Measurements from ENCODE around the gene RPL38.

RPL38 gene

DNA sequence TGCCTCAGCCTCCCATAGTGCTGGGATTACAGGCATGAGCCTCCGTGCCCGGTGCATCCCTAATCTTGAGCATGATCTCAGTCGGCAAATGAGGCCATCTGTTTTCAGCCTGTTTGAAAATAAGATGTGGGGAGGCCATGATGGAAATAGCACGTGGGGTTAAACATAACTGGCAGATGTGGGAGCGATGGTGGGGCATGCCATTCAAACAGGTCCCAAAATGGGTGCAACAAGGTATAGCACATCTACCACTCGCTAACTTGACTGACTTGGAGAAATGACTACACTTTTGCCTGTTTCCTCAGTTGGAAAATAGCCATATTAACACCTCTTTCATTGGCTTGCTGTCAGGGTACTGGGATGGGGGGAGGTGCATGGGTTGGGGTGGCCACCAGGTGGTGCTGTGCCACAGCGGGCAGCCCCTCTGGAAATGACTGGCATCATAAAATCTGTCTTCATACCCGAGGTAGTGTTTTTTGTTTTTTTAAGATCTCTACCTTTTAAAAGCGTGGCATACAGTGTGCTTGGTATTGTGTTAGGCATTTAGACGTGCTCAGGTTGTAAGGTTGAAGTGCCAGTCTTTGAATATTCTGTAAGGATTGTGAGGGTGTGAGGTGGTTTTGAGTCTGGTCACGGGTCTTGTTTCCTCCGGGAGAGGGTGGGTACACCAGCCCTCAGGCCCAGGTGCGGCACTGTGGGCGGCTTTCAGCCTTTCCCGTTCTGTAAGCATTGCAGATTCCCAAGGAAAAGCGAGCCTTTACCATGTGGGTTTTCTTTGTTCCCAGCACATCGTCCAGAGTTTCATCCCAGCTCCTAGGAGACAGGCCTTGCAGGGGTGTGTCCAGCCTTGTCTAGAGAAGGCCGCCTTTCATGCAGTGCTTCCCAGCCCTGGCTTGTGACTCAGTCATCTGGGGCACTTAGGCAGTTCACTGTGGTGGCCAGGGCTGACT lies 7.0 kb downstream of the RPL38 start (continued):
- TF ChIP-seq, protein P1, sequence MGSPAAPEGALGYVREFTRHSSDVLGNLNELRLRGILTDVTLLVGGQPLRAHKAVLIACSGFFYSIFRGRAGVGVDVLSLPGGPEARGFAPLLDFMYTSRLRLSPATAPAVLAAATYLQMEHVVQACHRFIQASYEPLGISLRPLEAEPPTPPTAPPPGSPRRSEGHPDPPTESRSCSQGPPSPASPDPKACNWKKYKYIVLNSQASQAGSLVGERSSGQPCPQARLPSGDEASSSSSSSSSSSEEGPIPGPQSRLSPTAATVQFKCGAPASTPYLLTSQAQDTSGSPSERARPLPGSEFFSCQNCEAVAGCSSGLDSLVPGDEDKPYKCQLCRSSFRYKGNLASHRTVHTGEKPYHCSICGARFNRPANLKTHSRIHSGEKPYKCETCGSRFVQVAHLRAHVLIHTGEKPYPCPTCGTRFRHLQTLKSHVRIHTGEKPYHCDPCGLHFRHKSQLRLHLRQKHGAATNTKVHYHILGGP (tag by site-specific recombination; IDR thresholded peaks at IDR 0.05), result no peak
- 0 out of 2 replicates have a peak, but pooled peaks have one; percentile 14 for TF ChIP-seq KLF10 (tag by site-specific recombination; IDR thresholded peaks at IDR 0.05)
- TF ChIP-seq ZEB2 (tag by site-specific recombination; IDR thresholded peaks at IDR 0.05), result peak; percentile 62
- TF ChIP-seq, protein P2, sequence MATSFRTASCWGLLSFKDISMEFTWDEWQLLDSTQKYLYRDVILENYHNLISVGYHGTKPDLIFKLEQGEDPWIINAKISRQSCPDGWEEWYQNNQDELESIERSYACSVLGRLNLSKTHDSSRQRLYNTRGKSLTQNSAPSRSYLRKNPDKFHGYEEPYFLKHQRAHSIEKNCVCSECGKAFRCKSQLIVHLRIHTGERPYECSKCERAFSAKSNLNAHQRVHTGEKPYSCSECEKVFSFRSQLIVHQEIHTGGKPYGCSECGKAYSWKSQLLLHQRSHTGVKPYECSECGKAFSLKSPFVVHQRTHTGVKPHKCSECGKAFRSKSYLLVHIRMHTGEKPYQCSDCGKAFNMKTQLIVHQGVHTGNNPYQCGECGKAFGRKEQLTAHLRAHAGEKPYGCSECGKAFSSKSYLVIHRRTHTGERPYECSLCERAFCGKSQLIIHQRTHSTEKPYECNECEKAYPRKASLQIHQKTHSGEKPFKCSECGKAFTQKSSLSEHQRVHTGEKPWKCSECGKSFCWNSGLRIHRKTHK (tag by site-specific recombination; IDR thresholded peaks at IDR 0.05), result no peak
- TF ChIP-seq, protein P3, sequence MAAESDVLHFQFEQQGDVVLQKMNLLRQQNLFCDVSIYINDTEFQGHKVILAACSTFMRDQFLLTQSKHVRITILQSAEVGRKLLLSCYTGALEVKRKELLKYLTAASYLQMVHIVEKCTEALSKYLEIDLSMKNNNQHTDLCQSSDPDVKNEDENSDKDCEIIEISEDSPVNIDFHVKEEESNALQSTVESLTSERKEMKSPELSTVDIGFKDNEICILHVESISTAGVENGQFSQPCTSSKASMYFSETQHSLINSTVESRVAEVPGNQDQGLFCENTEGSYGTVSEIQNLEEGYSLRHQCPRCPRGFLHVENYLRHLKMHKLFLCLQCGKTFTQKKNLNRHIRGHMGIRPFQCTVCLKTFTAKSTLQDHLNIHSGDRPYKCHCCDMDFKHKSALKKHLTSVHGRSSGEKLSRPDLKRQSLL (tag by site-specific recombination; IDR thresholded peaks at IDR 0.05), result no peak
- TF ChIP-seq GLI2 (tag by site-specific recombination; IDR thresholded peaks at IDR 0.05; ENCODE audit: borderline replicate concordance, low read depth), result no peak
- TF ChIP-seq, protein P4, sequence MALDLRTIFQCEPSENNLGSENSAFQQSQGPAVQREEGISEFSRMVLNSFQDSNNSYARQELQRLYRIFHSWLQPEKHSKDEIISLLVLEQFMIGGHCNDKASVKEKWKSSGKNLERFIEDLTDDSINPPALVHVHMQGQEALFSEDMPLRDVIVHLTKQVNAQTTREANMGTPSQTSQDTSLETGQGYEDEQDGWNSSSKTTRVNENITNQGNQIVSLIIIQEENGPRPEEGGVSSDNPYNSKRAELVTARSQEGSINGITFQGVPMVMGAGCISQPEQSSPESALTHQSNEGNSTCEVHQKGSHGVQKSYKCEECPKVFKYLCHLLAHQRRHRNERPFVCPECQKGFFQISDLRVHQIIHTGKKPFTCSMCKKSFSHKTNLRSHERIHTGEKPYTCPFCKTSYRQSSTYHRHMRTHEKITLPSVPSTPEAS (tag by site-specific recombination; IDR thresholded peaks at IDR 0.05), result no peak
- TF ChIP-seq HOXD13 (CRISPR knock-in tag; IDR thresholded peaks at IDR 0.05; ENCODE audit: borderline replicate concordance), result no peak
- no peak for TF ChIP-seq ZNF132 (tag by site-specific recombination; IDR thresholded peaks at IDR 0.05; ENCODE audit: borderline replicate concordance)
- no peak for TF ChIP-seq ZSCAN18 (tag by site-specific recombination; IDR thresholded peaks at IDR 0.05)
- TF ChIP-seq KLF17 (tag by site-specific recombination; IDR thresholded peaks at IDR 0.05), result peak; percentile 43; the same call in 1 of the 2 replicates
- no peak for TF ChIP-seq ZNF626 (tag by site-specific recombination; IDR thresholded peaks at IDR 0.05)
- TF ChIP-seq ZNF623 (tag by site-specific recombination; IDR thresholded peaks at IDR 0.05), result no peak
- TF ChIP-seq ZBTB10 (tag by site-specific recombination; IDR thresholded peaks at IDR 0.05), result 0 out of 2 replicates have a peak, but pooled peaks have one; percentile 46
- peak; percentile 34; the same call in 1 of the 2 replicates for TF ChIP-seq INSM2 (tag by site-specific recombination; IDR thresholded peaks at IDR 0.05)
- TF ChIP-seq ZNF521 (tag by site-specific recombination; IDR thresholded peaks at IDR 0.05), result no peak
- TF ChIP-seq ZNF843 (tag by site-specific recombination; IDR thresholded peaks at IDR 0.05), result no peak; the same call in 1 of the 2 replicates
- no peak for TF ChIP-seq ZNF777 (tag by site-specific recombination; IDR thresholded peaks at IDR 0.05; ENCODE audit: borderline replicate concordance)
- 0 out of 2 replicates have a peak, but pooled peaks have one; percentile 31 for TF ChIP-seq ZBTB7A (tag by site-specific recombination; IDR thresholded peaks at IDR 0.05; ENCODE audit: low read depth)
- no peak for TF ChIP-seq ZBTB48 (tag by site-specific recombination; IDR thresholded peaks at IDR 0.05)
- TF ChIP-seq, protein P5, sequence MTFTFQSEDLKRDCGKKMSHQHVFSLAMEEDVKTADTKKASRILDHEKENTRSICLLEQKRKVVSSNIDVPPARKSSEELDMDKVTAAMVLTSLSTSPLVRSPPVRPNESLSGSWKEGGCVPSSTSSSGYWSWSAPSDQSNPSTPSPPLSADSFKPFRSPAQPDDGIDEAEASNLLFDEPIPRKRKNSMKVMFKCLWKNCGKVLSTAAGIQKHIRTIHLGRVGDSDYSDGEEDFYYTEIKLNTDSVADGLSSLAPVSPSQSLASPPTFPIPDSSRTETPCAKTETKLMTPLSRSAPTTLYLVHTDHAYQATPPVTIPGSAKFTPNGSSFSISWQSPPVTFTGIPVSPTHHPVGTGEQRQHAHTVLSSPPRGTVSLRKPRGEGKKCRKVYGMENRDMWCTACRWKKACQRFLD (tag by site-specific recombination; IDR thresholded peaks at IDR 0.05), result no peak

Measured in HEK293 (cell line).